Body of pancreas (tissue), 4 donors: ENCODE data around the gene LIX1L.

Experiments
- CTCF ChIP-seq, 7 experiments: fragments of 450-650 bp in 4 of 7; fragments of 200-600 bp in 3 of 7; sonication (generic) in 3 of 7; IDR thresholded peaks; one replicate each; pipeline ENCODE4 v1.5.1; 2016 to 2019; ENCODE audit warnings: antibody characterized with exemption in 7 of 7
- POLR2A ChIP-seq, 3 donors: fragments of 450-650 bp; IDR thresholded peaks; one replicate each; pipeline ENCODE4 v1.6.1; 2016; ENCODE audit warnings: antibody characterized with exemption in 3 of 3, mild to moderate bottlenecking in 2 of 3

- TF ChIP-seq POLR2A (IDR thresholded peaks at IDR 0.05) (no peak), CTCF (IDR thresholded peaks at IDR 0.05) (no peak)
Observed at GRCh38 chr1:145992958-145993617, 35.3 kb upstream of the LIX1L start.
